HepG2 (cell line): ENCODE results near the gene GNG12. TPM values are rescaled to one million over a fixed set of nuclear protein-coding genes. Genes with fewer than 3 reads are reported as not detected.

ENCODE experiments used
- AKAP8 ChIP-seq: sonication (generic); formaldehyde crosslinking; IDR thresholded peaks from 2 replicates; pipeline ENCODE4 v1.5.1; 2020; ENCODE audit warnings: mild to moderate bottlenecking, missing genetic modification reagents
- ETV6 ChIP-seq: sonication (generic); formaldehyde crosslinking; conservative IDR thresholded peaks from 2 replicates; pipeline ENCODE4 v1.4.0; 2020; ENCODE audit warnings: missing genetic modification reagents
- KLF9 ChIP-seq: IDR thresholded peaks from 2 replicates; pipeline ENCODE4 v1.6.1; 2016; ENCODE audit warnings: low read depth
- MAFF ChIP-seq: IDR thresholded peaks from 2 replicates; pipeline ENCODE4 v1.6.1; 2011; ENCODE audit warnings: low read depth, low read length, improper control_type of control experiment
- MAFG ChIP-seq: sonication (generic); formaldehyde crosslinking; IDR thresholded peaks from 2 replicates; pipeline ENCODE4 v1.5.1; 2020; ENCODE audit warnings: mild to moderate bottlenecking, missing genetic modification reagents
- MZF1 ChIP-seq: sonication (generic); formaldehyde crosslinking; IDR thresholded peaks from 2 replicates; pipeline ENCODE4 v1.8.1; 2023; ENCODE audit warnings: mild to moderate bottlenecking, missing genetic modification reagents, borderline replicate concordance
- NRL ChIP-seq: sonication (generic); formaldehyde crosslinking; IDR thresholded peaks from 2 replicates; pipeline ENCODE4 v1.5.0; 2020; ENCODE audit warnings: missing genetic modification reagents, mild to moderate bottlenecking, moderate library complexity, borderline replicate concordance
- PHB2 ChIP-seq: fragments of 450-650 bp; IDR thresholded peaks from 2 replicates; pipeline ENCODE4 v1.6.1; 2018; ENCODE audit not compliant: partially characterized antibody
- SMAD9 ChIP-seq: sonication (generic); formaldehyde crosslinking; IDR thresholded peaks from 2 replicates; pipeline ENCODE4 v1.5.1; 2020; ENCODE audit warnings: mild to moderate bottlenecking, missing genetic modification reagents
- ZNF251 ChIP-seq: sonication (generic); formaldehyde crosslinking; IDR thresholded peaks from 2 replicates; pipeline ENCODE4 v1.9.0; 2021; ENCODE audit warnings: mild to moderate bottlenecking, missing genetic modification reagents
- ZNF605 ChIP-seq: sonication (generic); formaldehyde crosslinking; IDR thresholded peaks from 2 replicates; pipeline ENCODE4 v1.8.0; 2022; ENCODE audit warnings: mild to moderate bottlenecking, missing genetic modification reagents
- ZNF720 ChIP-seq: sonication (generic); formaldehyde crosslinking; IDR thresholded peaks from 2 replicates; pipeline ENCODE4 v1.4.0; 2020; ENCODE audit warnings: missing genetic modification reagents
- polyA plus RNA-seq, 8 experiments: library from polyadenylated mRNA; depleted of rRNA in 3 of 8; stranded (reverse) in 7 of 8; unstranded in 1 of 8; fragments of >200 nt; fragmentation: Illumina TruSeq in 4 of 8; extraction: Trizol in 4 of 8; gene quantifications; 2 replicates each; pipeline versions ENCODE4 v1.2.1 to v1.2.3, GENCODE V29; 2011 to 2016; ENCODE audit warnings: low read depth in 4 of 8, missing spikeins in 1 of 8, mixed read lengths in 1 of 8; ENCODE audit not compliant: insufficient read depth in 1 of 8
- total RNA-seq, 5 experiments: library from RNA; depleted of rRNA; stranded (reverse); fragments of >200 nt; fragmentation: Illumina TruSeq; extraction: Trizol; gene quantifications; 2 replicates each; pipeline ENCODE4 v1.2.3, GENCODE V29; 2016; ENCODE audit warnings: low read depth in 1 of 5
- TF ChIP-seq, protein P1 (sequence below): sonication (generic); formaldehyde crosslinking; IDR thresholded peaks from 2 replicates; pipeline ENCODE4 v1.4.0; 2020; ENCODE audit warnings: missing genetic modification reagents
- TF ChIP-seq, protein P2 (sequence below): sonication (generic); formaldehyde crosslinking; IDR thresholded peaks from 2 replicates; pipeline ENCODE4 v1.5.0; 2020; ENCODE audit warnings: missing genetic modification reagents
- TF ChIP-seq, protein P3 (sequence below): sonication (generic); formaldehyde crosslinking; IDR thresholded peaks from 2 replicates; pipeline ENCODE4 v1.4.0; 2020; ENCODE audit warnings: missing genetic modification reagents, low read depth, mild to moderate bottlenecking, borderline replicate concordance
- TF ChIP-seq, protein P4 (sequence below): sonication (generic); formaldehyde crosslinking; IDR thresholded peaks from 2 replicates; pipeline ENCODE4 v1.8.0; 2022; ENCODE audit warnings: mild to moderate bottlenecking, missing genetic modification reagents
- TF ChIP-seq, protein P5 (sequence below): sonication (generic); formaldehyde crosslinking; IDR thresholded peaks from 2 replicates; pipeline ENCODE4 v1.5.0; 2020; ENCODE audit warnings: mild to moderate bottlenecking, missing genetic modification reagents

GNG12 gene
- total and polyA plus RNA-seq, 2 of the 13 experiments (the other 11 are each of a cell fraction or from before 2014, with no cell fraction given) = 0.11 TPM

DNA sequence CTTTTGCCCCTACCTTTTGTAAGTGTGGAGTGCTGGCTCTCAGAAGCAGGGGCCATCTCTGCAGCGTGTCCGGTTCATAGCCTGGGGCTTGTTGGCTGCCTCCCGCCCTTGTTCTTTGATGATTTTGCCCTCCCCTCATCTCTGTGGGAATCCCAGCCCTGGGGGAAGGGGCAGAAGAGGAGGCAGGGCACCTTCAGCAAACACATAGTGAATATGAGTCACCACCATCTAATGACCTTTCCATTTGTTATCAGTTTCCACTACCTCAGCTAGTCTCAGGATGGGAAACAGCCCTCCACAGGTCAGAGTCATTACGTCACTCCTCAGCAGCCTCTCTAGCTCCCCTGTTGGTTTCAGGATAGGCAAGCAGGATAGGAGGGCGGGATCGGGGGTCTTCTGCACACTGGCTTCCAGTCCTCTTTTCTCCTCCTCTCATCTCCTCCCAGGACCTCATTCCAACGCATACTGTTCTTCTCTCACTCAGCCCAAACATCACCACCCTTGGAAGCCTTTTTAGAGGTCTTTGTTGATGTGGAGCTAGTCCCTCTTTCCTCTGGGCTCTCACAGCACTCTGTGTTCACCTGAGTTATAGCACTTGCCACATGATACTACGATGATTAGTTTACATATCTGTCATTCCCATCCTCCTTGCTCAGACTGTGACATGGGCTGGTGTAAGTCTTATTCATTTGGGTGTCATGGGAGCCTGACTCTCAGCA, 132.4 kb downstream of the GNG12 start (continued):
- TF ChIP-seq ETV6 = 0 out of 2 replicates have a peak, but pooled peaks have one; percentile 35
- TF ChIP-seq, protein P1, sequence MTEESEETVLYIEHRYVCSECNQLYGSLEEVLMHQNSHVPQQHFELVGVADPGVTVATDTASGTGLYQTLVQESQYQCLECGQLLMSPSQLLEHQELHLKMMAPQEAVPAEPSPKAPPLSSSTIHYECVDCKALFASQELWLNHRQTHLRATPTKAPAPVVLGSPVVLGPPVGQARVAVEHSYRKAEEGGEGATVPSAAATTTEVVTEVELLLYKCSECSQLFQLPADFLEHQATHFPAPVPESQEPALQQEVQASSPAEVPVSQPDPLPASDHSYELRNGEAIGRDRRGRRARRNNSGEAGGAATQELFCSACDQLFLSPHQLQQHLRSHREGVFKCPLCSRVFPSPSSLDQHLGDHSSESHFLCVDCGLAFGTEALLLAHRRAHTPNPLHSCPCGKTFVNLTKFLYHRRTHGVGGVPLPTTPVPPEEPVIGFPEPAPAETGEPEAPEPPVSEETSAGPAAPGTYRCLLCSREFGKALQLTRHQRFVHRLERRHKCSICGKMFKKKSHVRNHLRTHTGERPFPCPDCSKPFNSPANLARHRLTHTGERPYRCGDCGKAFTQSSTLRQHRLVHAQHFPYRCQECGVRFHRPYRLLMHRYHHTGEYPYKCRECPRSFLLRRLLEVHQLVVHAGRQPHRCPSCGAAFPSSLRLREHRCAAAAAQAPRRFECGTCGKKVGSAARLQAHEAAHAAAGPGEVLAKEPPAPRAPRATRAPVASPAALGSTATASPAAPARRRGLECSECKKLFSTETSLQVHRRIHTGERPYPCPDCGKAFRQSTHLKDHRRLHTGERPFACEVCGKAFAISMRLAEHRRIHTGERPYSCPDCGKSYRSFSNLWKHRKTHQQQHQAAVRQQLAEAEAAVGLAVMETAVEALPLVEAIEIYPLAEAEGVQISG (CRISPR knock-in tag) = peak; percentile 69
- no peak for TF ChIP-seq MAFG (CRISPR knock-in tag)
- no peak for TF ChIP-seq SMAD9 (CRISPR knock-in tag)
- TF ChIP-seq, protein P2, sequence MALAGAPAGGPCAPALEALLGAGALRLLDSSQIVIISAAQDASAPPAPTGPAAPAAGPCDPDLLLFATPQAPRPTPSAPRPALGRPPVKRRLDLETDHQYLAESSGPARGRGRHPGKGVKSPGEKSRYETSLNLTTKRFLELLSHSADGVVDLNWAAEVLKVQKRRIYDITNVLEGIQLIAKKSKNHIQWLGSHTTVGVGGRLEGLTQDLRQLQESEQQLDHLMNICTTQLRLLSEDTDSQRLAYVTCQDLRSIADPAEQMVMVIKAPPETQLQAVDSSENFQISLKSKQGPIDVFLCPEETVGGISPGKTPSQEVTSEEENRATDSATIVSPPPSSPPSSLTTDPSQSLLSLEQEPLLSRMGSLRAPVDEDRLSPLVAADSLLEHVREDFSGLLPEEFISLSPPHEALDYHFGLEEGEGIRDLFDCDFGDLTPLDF (CRISPR knock-in tag) = no peak
- TF ChIP-seq, protein P3, sequence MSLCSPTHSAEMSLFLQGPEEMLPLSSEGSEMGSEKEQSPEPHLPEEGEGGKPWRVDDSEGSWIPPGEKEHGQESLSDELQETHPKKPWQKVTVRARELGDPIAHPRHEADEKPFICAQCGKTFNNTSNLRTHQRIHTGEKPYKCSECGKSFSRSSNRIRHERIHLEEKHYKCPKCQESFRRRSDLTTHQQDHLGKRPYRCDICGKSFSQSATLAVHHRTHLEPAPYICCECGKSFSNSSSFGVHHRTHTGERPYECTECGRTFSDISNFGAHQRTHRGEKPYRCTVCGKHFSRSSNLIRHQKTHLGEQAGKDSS = peak; percentile 84; the same call in 1 of the 2 replicates
- 0 out of 2 replicates have a peak, but pooled peaks have one; percentile 42 for TF ChIP-seq AKAP8 (CRISPR knock-in tag)
- TF ChIP-seq, protein P4, sequence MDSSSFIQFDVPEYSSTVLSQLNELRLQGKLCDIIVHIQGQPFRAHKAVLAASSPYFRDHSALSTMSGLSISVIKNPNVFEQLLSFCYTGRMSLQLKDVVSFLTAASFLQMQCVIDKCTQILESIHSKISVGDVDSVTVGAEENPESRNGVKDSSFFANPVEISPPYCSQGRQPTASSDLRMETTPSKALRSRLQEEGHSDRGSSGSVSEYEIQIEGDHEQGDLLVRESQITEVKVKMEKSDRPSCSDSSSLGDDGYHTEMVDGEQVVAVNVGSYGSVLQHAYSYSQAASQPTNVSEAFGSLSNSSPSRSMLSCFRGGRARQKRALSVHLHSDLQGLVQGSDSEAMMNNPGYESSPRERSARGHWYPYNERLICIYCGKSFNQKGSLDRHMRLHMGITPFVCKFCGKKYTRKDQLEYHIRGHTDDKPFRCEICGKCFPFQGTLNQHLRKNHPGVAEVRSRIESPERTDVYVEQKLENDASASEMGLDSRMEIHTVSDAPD (CRISPR knock-in tag) = 0 out of 2 replicates have a peak, but pooled peaks have one; percentile 16
- TF ChIP-seq MAFF = peak; percentile 56
- no peak for TF ChIP-seq NRL
- TF ChIP-seq KLF9 (CRISPR knock-in tag) = 0 out of 2 replicates have a peak, but pooled peaks have one; percentile 14
- TF ChIP-seq MZF1 = no peak
- TF ChIP-seq PHB2 = no peak
- TF ChIP-seq ZNF605 (CRISPR knock-in tag) = peak; percentile 75; the same call in 1 of the 2 replicates
- no peak for TF ChIP-seq ZNF720 (CRISPR knock-in tag)
- TF ChIP-seq, protein P5, sequence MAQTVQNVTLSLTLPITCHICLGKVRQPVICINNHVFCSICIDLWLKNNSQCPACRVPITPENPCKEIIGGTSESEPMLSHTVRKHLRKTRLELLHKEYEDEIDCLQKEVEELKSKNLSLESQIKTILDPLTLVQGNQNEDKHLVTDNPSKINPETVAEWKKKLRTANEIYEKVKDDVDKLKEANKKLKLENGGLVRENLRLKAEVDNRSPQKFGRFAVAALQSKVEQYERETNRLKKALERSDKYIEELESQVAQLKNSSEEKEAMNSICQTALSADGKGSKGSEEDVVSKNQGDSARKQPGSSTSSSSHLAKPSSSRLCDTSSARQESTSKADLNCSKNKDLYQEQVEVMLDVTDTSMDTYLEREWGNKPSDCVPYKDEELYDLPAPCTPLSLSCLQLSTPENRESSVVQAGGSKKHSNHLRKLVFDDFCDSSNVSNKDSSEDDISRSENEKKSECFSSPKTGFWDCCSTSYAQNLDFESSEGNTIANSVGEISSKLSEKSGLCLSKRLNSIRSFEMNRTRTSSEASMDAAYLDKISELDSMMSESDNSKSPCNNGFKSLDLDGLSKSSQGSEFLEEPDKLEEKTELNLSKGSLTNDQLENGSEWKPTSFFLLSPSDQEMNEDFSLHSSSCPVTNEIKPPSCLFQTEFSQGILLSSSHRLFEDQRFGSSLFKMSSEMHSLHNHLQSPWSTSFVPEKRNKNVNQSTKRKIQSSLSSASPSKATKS (CRISPR knock-in tag) = no peak
- no peak for TF ChIP-seq ZNF251 (CRISPR knock-in tag)
